Measurements from ENCODE around the gene KCNC3. TPM values are rescaled to one million over a fixed set of nuclear protein-coding genes. Genes with fewer than 3 reads are reported as not detected.

Gene KCNC3
- total and polyA plus RNA-seq, 3 experiments from 2014 or later, result 0.68 to 0.73 TPM; not detected in 1

- no peaks in the 10 kb centered on the region for H3K36me3 ChIP-seq (ENCODE audit: insufficient read depth, low read length)
- H3K9me3 ChIP-seq (ENCODE audit: low read length), result no peaks in the 10 kb centered on the region
- ChIA-PET POLR2A (no interaction called here), CTCF (no interaction called here)
- Mint-ChIP-seq H3K36me3 (peaks cover 0 to 4% (median 0%) of the 10 kb centered on the region in 3 donors), H3K4me3 (no peak overlapping the region), H3K9me3 (peaks cover 3 to 13% (median 4%) of the 10 kb centered on the region in 5 donors), H3K4me1 (no peaks in the 10 kb centered on the region), H3K27ac (no peak overlapping the region), H3K27me3 (peaks cover 8 to 47% of the 10 kb centered on the region in 2 donors)
- H3K27ac ChIP-seq (ENCODE audit: low read depth, low read length), result no peak overlapping the region
- H3K4me3 ChIP-seq (ENCODE audit: low read length), result no peak overlapping the region
- DNase-seq, result no peak
- no peaks in the 10 kb centered on the region for H3K27me3 ChIP-seq (ENCODE audit: insufficient read depth, low read length, poor library complexity, severe bottlenecking)
- no peaks in the 10 kb centered on the region for H3K4me1 ChIP-seq (ENCODE audit: insufficient read depth, low read length)
These were observed 29.1 kb downstream of the KCNC3 start for GRCh38 chr19:50300051-50300450.

GRCh38 chr19:50293263-50294004 is 35.7 kb downstream of the KCNC3 start:
- peaks cover 4 to 15% (median 7%) of the 10 kb centered on the region in 5 donors for H3K9me3 Mint-ChIP-seq
- peak in 1 of 5 donors; percentile 26 for DNase-seq
- no peaks in the 10 kb centered on the region for H3K4me1 Mint-ChIP-seq
- H3K36me3 ChIP-seq (ENCODE audit: insufficient read depth, low read length), result no peaks in the 10 kb centered on the region
- no peak overlapping the region for H3K4me3 Mint-ChIP-seq
- peaks cover 32 to 54% of the 10 kb centered on the region in 2 donors for H3K27me3 Mint-ChIP-seq
- H3K27ac ChIP-seq (ENCODE audit: low read depth, low read length), result no peak overlapping the region
- no peak overlapping the region for H3K27ac Mint-ChIP-seq
- ChIA-PET CTCF (no interaction called here), POLR2A (no interaction called here)
- no peak overlapping the region for H3K4me3 ChIP-seq (ENCODE audit: low read length)
- H3K36me3 Mint-ChIP-seq, result peaks cover 0 to 3% (median 0%) of the 10 kb centered on the region in 3 donors
- peaks cover 4% of the 10 kb centered on the region for H3K27me3 ChIP-seq (ENCODE audit: insufficient read depth, low read length, poor library complexity, severe bottlenecking)
- no peaks in the 10 kb centered on the region for H3K9me3 ChIP-seq (ENCODE audit: low read length)
- H3K4me1 ChIP-seq (ENCODE audit: insufficient read depth, low read length), result no peaks in the 10 kb centered on the region

- Mint-ChIP-seq H3K4me1 (no peaks in the 10 kb centered on the region), H3K27me3 (peaks cover 34 to 56% of the 10 kb centered on the region in 2 donors), H3K36me3 (peaks cover 0 to 3% (median 0%) of the 10 kb centered on the region in 3 donors), H3K27ac (no peak overlapping the region), H3K4me3 (no peak overlapping the region), H3K9me3 (peaks cover 4 to 24% (median 18%) of the 10 kb centered on the region in 5 donors)
- Histone ChIP-seq H3K27me3 (ENCODE audit: insufficient read depth, low read length, poor library complexity, severe bottlenecking) (peaks cover 4% of the 10 kb centered on the region), H3K36me3 (ENCODE audit: insufficient read depth, low read length) (no peaks in the 10 kb centered on the region), H3K27ac (ENCODE audit: low read depth, low read length) (no peak overlapping the region), H3K9me3 (ENCODE audit: low read length) (no peaks in the 10 kb centered on the region), H3K4me3 (ENCODE audit: low read length) (no peak overlapping the region), H3K4me1 (ENCODE audit: insufficient read depth, low read length) (no peaks in the 10 kb centered on the region)
- DNase-seq, result peak in 1 of 5 donors; percentile 1
- ChIA-PET POLR2A (no interaction called here), CTCF (no interaction called here)
These were observed 36.9 kb downstream of the KCNC3 start for GRCh38 chr19:50292216-50292827.

GRCh38 chr19:50290775-50291174 is 38.4 kb downstream of the KCNC3 start:
- H3K9me3 Mint-ChIP-seq, result peaks cover 9 to 32% (median 23%) of the 10 kb centered on the region in 5 donors
- H3K27me3 Mint-ChIP-seq, result peaks cover 36 to 57% of the 10 kb centered on the region in 2 donors
- Histone ChIP-seq H3K9me3 (ENCODE audit: low read length) (no peaks in the 10 kb centered on the region), H3K36me3 (ENCODE audit: insufficient read depth, low read length) (no peaks in the 10 kb centered on the region), H3K4me1 (ENCODE audit: insufficient read depth, low read length) (no peaks in the 10 kb centered on the region), H3K27me3 (ENCODE audit: insufficient read depth, low read length, poor library complexity, severe bottlenecking) (peaks cover 4% of the 10 kb centered on the region), H3K4me3 (ENCODE audit: low read length) (no peak overlapping the region), H3K27ac (ENCODE audit: low read depth, low read length) (no peak overlapping the region)
- H3K4me3 Mint-ChIP-seq, result no peak overlapping the region
- POLR2A ChIA-PET, result no interaction called here
- H3K4me1 Mint-ChIP-seq, result no peaks in the 10 kb centered on the region
- H3K27ac Mint-ChIP-seq, result no peak overlapping the region
- DNase-seq, result peak in 1 of 5 donors; percentile 5
- H3K36me3 Mint-ChIP-seq, result peaks cover 0 to 3% (median 0%) of the 10 kb centered on the region in 3 donors
- CTCF ChIA-PET, result no interaction called here

GRCh38 chr19:50290011-50290410 is 39.2 kb downstream of the KCNC3 start:
- peaks cover 0 to 3% (median 0%) of the 10 kb centered on the region in 3 donors for H3K36me3 Mint-ChIP-seq
- POLR2A ChIA-PET, result no interaction called here
- CTCF ChIA-PET, result no interaction called here
- peaks cover 17 to 35% (median 27%) of the 10 kb centered on the region in 5 donors for H3K9me3 Mint-ChIP-seq
- Histone ChIP-seq H3K36me3 (ENCODE audit: insufficient read depth, low read length) (no peaks in the 10 kb centered on the region), H3K4me3 (ENCODE audit: low read length) (no peak overlapping the region), H3K27ac (ENCODE audit: low read depth, low read length) (no peak overlapping the region), H3K9me3 (ENCODE audit: low read length) (no peaks in the 10 kb centered on the region), H3K4me1 (ENCODE audit: insufficient read depth, low read length) (no peaks in the 10 kb centered on the region), H3K27me3 (ENCODE audit: insufficient read depth, low read length, poor library complexity, severe bottlenecking) (peaks cover 4% of the 10 kb centered on the region)
- H3K4me1 Mint-ChIP-seq, result no peaks in the 10 kb centered on the region
- DNase-seq, result no peak
- no peak overlapping the region for H3K4me3 Mint-ChIP-seq
- H3K27me3 Mint-ChIP-seq, result peaks cover 39 to 61% of the 10 kb centered on the region in 2 donors
- H3K27ac Mint-ChIP-seq, result no peak overlapping the region

GRCh38 chr19:50288954-50289353 is 40.2 kb downstream of the KCNC3 start:
- H3K4me3 Mint-ChIP-seq, result no peak overlapping the region
- no peak overlapping the region for H3K27ac Mint-ChIP-seq
- peaks cover 0 to 3% (median 0%) of the 10 kb centered on the region in 3 donors for H3K36me3 Mint-ChIP-seq
- Histone ChIP-seq H3K9me3 (ENCODE audit: low read length) (no peaks in the 10 kb centered on the region), H3K4me3 (ENCODE audit: low read length) (no peak overlapping the region), H3K36me3 (ENCODE audit: insufficient read depth, low read length) (no peaks in the 10 kb centered on the region), H3K4me1 (ENCODE audit: insufficient read depth, low read length) (no peaks in the 10 kb centered on the region), H3K27me3 (ENCODE audit: insufficient read depth, low read length, poor library complexity, severe bottlenecking) (peaks cover 4% of the 10 kb centered on the region), H3K27ac (ENCODE audit: low read depth, low read length) (no peak overlapping the region)
- POLR2A ChIA-PET, result no interaction called here
- peaks cover 17 to 35% (median 28%) of the 10 kb centered on the region in 5 donors for H3K9me3 Mint-ChIP-seq
- peaks cover 33 to 60% of the 10 kb centered on the region in 2 donors for H3K27me3 Mint-ChIP-seq
- no peak for DNase-seq
- no peaks in the 10 kb centered on the region for H3K4me1 Mint-ChIP-seq
- CTCF ChIA-PET, result no interaction called here

- H3K27ac ChIP-seq (ENCODE audit: low read depth, low read length), result no peak overlapping the region
- no peak overlapping the region for H3K4me3 ChIP-seq (ENCODE audit: low read length)
- no peaks in the 10 kb centered on the region for H3K4me1 ChIP-seq (ENCODE audit: insufficient read depth, low read length)
- no peak overlapping the region for H3K27ac Mint-ChIP-seq
- H3K9me3 Mint-ChIP-seq, result peaks cover 17 to 35% (median 28%) of the 10 kb centered on the region in 5 donors
- ChIA-PET POLR2A (no interaction called here), CTCF (no interaction called here)
- peaks cover 27 to 44% of the 10 kb centered on the region in 2 donors for H3K27me3 Mint-ChIP-seq
- peak overlapping the region in 1 of 7 donors; percentile 34 for H3K4me3 Mint-ChIP-seq
- no peak for DNase-seq
- peaks cover 0 to 3% (median 0%) of the 10 kb centered on the region in 3 donors for H3K36me3 Mint-ChIP-seq
- H3K9me3 ChIP-seq (ENCODE audit: low read length), result no peaks in the 10 kb centered on the region
- no peaks in the 10 kb centered on the region for H3K4me1 Mint-ChIP-seq
- H3K36me3 ChIP-seq (ENCODE audit: insufficient read depth, low read length), result no peaks in the 10 kb centered on the region
- peaks cover 4% of the 10 kb centered on the region for H3K27me3 ChIP-seq (ENCODE audit: insufficient read depth, low read length, poor library complexity, severe bottlenecking)
These were observed 41.8 kb downstream of the KCNC3 start for GRCh38 chr19:50287331-50287730.

GRCh38 chr19:50286443-50286842 is 42.7 kb downstream of the KCNC3 start:
- Mint-ChIP-seq H3K9me3 (peaks cover 17 to 35% (median 26%) of the 10 kb centered on the region in 5 donors), H3K36me3 (peaks cover 0 to 3% (median 0%) of the 10 kb centered on the region in 3 donors), H3K4me1 (no peaks in the 10 kb centered on the region), H3K4me3 (no peak overlapping the region), H3K27me3 (peaks cover 26 to 41% of the 10 kb centered on the region in 2 donors), H3K27ac (no peak overlapping the region)
- H3K4me3 ChIP-seq (ENCODE audit: low read length), result no peak overlapping the region
- ChIA-PET POLR2A (no interaction called here), CTCF (no interaction called here)
- no peaks in the 10 kb centered on the region for H3K36me3 ChIP-seq (ENCODE audit: insufficient read depth, low read length)
- no peaks in the 10 kb centered on the region for H3K9me3 ChIP-seq (ENCODE audit: low read length)
- DNase-seq, result peak in 1 of 5 donors; percentile 15
- H3K27me3 ChIP-seq (ENCODE audit: insufficient read depth, low read length, poor library complexity, severe bottlenecking), result peaks cover 4% of the 10 kb centered on the region
- H3K4me1 ChIP-seq (ENCODE audit: insufficient read depth, low read length), result no peaks in the 10 kb centered on the region
- H3K27ac ChIP-seq (ENCODE audit: low read depth, low read length), result no peak overlapping the region

Data from CD8-positive, alpha-beta memory T cell (primary cell).